Gastrocnemius medialis (tissue), 4 donors: ENCODE data around the gene JHY. TPM values are rescaled to one million over a fixed set of nuclear protein-coding genes. Genes with fewer than 3 reads are reported as not detected.

Experiments
- ATAC-seq, 2 donors: fragments of 150-250 bp; one replicate each; pipeline ENCODE4 v1.9.1; 2016
- DNase-seq, 2 donors: peaks; one replicate each; pipeline ENCODE4 v3.0.0-alpha.2; 2019
- H3K27ac ChIP-seq, 4 donors: fragments of 200-600 bp; sonication (generic); 1 replicate in 1 of 4; 2 replicates in 3 of 4; pipeline ENCODE4 v1.5.1; 2016 to 2018; ENCODE audit warnings: mild to moderate bottlenecking in 2 of 4, moderate library complexity in 1 of 4
- H3K27me3 ChIP-seq, 3 donors: fragments of 200-600 bp; sonication (generic) in 2 of 3; 1 replicate in 1 of 3; 2 replicates in 2 of 3; pipeline versions ENCODE4 v1.5.1 to v1.6.0; 2016 to 2019; ENCODE audit warnings: mild to moderate bottlenecking in 1 of 3, moderate library complexity in 1 of 3
- H3K36me3 ChIP-seq, 2 donors: fragments of 200-600 bp; sonication (generic) in 1 of 2; one replicate each; pipeline ENCODE4 v1.5.1; 2017 to 2018
- H3K4me1 ChIP-seq, 2 donors: fragments of 200-600 bp; sonication (generic) in 1 of 2; one replicate each; pipeline ENCODE4 v1.5.1; 2016 to 2017; ENCODE audit warnings: mild to moderate bottlenecking in 2 of 2
- H3K4me3 ChIP-seq, 4 donors: fragments of 200-600 bp; sonication (generic) in 3 of 4; 1 replicate in 1 of 4; 2 replicates in 3 of 4; pipeline ENCODE4 v1.5.1; 2016 to 2019; ENCODE audit warnings: mild to moderate bottlenecking in 2 of 4
- H3K9me3 ChIP-seq, 3 donors: fragments of 200-600 bp; sonication (generic) in 2 of 3; 1 replicate in 1 of 3; 2 replicates in 2 of 3; pipeline ENCODE4 v1.5.1; 2016 to 2019
- POLR2A ChIP-seq, 2 donors: fragments of 450-650 bp; IDR thresholded peaks; one replicate each; pipeline ENCODE4 v1.6.1; 2017; ENCODE audit warnings: antibody characterized with exemption in 2 of 2, mild to moderate bottlenecking in 2 of 2, moderate library complexity in 2 of 2
- in situ Hi-C, 4 donors: fragments of 200-750 bp; cut with MboI; loops; one replicate each; pipeline versions ENCODE4 v1.15.0 to v1.8.0; 2017; ENCODE audit warnings: low sequenced_read_pairs in 4 of 4
- intact Hi-C: fragments of 100-400 bp; cut with DNase I; formaldehyde crosslinking; loops from one replicate; pipeline ENCODE4 v1.15.1; 2023; ENCODE audit warnings: low total_unique reads
- total RNA-seq, 4 donors: library from RNA; depleted of rRNA; stranded (reverse); fragments of >200 nt; gene quantifications; one replicate each; pipeline versions ENCODE4 v1.1.0 to v1.2.3, GENCODE V29; 2016
- TF ChIP-seq, protein P1 (sequence below), 5 experiments: fragments of 450-650 bp in 3 of 5; fragments of 200-600 bp in 2 of 5; sonication (generic) in 2 of 5; IDR thresholded peaks in 4 of 5; conservative IDR thresholded peaks in 1 of 5; 1 replicate in 4 of 5; 2 replicates in 1 of 5; pipeline ENCODE4 v1.5.1; 2016 to 2019; ENCODE audit warnings: antibody characterized with exemption in 5 of 5, mild to moderate bottlenecking in 3 of 5, moderate library complexity in 3 of 5

The JHY gene
- total RNA-seq, 4 donors from 2014 or later: 0.16 to 1.3 (median 0.22) TPM

DNA sequence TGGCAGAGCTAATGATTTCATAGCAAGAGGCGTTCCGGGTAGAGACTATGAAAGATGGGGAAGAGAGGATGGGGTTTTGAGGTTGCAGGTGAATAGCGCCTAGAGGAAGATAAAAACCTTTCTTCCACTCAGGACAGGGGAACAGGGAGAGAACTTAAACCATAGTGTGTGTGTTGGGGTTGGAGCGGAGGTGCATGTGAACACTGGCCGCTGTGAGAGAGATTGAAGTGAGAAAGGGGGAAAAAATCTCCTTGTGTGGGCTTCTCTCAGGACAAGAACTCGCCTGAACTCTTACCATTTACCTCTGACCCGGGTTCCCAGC lies 95.7 kb downstream of the JHY start:
- ATAC-seq (no peak), DNase-seq (no peak)
- intact Hi-C loops: no loop called here
- Histone ChIP-seq H3K4me3 (no peak overlapping the region), H3K9me3 (no peaks in the 10 kb centered on the region), H3K27ac (no peak overlapping the region), H3K4me1 (peaks cover 10% of the 10 kb centered on the region in 2 donors), H3K27me3 (peaks cover 85 to 100% (median 97%) of the 10 kb centered on the region in 3 donors), H3K36me3 (no peaks in the 10 kb centered on the region)
- in situ Hi-C loops: no loop called here
- TF ChIP-seq POLR2A (IDR thresholded peaks at IDR 0.05): no peak
- TF ChIP-seq, protein P1, sequence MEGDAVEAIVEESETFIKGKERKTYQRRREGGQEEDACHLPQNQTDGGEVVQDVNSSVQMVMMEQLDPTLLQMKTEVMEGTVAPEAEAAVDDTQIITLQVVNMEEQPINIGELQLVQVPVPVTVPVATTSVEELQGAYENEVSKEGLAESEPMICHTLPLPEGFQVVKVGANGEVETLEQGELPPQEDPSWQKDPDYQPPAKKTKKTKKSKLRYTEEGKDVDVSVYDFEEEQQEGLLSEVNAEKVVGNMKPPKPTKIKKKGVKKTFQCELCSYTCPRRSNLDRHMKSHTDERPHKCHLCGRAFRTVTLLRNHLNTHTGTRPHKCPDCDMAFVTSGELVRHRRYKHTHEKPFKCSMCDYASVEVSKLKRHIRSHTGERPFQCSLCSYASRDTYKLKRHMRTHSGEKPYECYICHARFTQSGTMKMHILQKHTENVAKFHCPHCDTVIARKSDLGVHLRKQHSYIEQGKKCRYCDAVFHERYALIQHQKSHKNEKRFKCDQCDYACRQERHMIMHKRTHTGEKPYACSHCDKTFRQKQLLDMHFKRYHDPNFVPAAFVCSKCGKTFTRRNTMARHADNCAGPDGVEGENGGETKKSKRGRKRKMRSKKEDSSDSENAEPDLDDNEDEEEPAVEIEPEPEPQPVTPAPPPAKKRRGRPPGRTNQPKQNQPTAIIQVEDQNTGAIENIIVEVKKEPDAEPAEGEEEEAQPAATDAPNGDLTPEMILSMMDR (IDR thresholded peaks at IDR 0.05 in 4 of 5, conservative IDR thresholded peaks at IDR 0.05 in 1 of 5): no peak

DNA sequence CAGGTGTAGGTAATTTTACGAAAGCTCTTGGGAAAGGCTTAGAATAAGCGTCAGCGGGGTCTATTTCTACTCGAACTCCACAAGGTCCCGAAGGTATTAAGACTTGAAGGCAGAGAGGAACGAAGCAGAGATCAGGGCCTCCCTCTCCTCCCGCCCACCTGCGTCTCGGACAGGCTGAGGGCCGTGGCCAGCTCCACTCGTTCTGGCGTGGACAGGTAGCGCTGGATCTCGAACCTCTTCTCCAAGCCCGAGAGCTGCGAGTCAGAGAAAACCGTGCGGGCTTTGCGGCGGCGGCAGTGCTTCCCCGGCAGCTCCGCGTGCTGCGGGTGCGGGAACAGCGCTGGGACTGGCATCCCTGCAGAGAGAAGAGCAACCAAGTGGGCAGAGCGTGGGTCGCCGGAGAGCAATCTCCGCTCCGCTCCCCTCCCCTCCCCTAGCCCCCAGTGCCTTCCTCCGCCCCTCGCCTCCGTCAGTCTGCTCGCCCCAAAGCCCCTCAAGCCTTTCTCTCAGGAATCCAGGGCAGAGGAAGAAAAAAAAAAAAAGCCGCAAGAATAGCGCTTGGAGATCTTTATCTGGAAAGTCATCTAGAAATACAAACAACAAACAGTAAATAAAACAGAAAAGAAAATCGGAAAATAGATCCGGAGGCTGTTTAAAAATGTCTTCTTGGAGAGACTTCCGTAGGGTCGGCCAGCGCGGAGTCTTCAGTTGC lies 96.7 kb downstream of the JHY start:
- intact Hi-C loops: no loop called here
- Histone ChIP-seq H3K9me3 (no peaks in the 10 kb centered on the region), H3K36me3 (no peaks in the 10 kb centered on the region), H3K27ac (no peak overlapping the region), H3K4me3 (no peak overlapping the region), H3K27me3 (peaks cover 95 to 100% (median 97%) of the 10 kb centered on the region in 3 donors), H3K4me1 (peaks cover 10% of the 10 kb centered on the region in 2 donors)
- DNase-seq: no peak
- ATAC-seq: no peak
- in situ Hi-C loops: no loop called here
- TF ChIP-seq, protein P1 (IDR thresholded peaks at IDR 0.05 in 4 of 5, conservative IDR thresholded peaks at IDR 0.05 in 1 of 5): no peak
- no peak for TF ChIP-seq POLR2A (IDR thresholded peaks at IDR 0.05)

DNA sequence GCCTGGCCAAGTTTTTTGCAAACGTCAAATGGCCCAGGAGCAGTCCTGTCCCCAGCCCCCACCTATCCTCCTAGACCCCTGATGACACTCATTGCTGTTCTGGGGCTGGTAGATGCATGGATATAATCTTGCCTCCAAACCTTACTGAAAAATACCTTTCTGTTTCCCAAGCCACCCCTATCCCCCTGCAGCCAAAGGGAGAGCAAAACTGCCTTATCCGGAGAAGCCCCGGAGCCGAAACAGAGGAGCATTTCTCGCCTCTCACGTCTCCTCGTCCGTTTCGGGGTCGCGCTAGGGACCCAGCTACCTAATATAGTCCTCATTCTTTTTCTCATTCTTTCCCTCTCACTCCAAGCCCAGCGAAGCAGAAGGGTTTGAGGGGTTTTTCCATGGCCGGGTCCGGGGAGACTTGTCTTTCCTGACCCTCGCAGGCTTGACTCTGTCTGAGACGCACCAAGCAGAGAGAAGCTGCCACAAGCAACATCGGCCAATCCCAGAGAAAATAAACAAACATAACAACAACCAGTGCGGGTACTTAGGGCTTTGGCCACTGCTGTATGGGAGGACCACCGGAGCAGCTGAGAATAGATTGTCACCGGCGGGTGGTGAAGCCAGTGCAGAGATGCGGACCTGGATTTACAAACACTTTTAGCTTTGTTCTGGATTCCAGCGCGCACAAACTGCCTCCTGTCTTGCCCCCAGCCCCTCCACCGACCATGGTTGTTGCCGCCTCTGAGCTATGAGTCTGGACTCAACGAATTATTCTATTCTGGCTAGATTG lies 97.4 kb downstream of the JHY start:
- DNase-seq (no peak), ATAC-seq (no peak)
- peaks cover 97 to 100% (median 97%) of the 10 kb centered on the region in 3 donors for H3K27me3 ChIP-seq
- no peaks in the 10 kb centered on the region for H3K36me3 ChIP-seq
- no peak overlapping the region for H3K4me3 ChIP-seq
- TF ChIP-seq, protein P1 (IDR thresholded peaks at IDR 0.05 in 4 of 5, conservative IDR thresholded peaks at IDR 0.05 in 1 of 5): no peak
- no peak for TF ChIP-seq POLR2A (IDR thresholded peaks at IDR 0.05)
- in situ Hi-C loops: no loop called here
- no peaks in the 10 kb centered on the region for H3K9me3 ChIP-seq
- no peak overlapping the region for H3K27ac ChIP-seq
- intact Hi-C loops: no loop called here
- peaks cover 10% of the 10 kb centered on the region in 2 donors for H3K4me1 ChIP-seq

DNA sequence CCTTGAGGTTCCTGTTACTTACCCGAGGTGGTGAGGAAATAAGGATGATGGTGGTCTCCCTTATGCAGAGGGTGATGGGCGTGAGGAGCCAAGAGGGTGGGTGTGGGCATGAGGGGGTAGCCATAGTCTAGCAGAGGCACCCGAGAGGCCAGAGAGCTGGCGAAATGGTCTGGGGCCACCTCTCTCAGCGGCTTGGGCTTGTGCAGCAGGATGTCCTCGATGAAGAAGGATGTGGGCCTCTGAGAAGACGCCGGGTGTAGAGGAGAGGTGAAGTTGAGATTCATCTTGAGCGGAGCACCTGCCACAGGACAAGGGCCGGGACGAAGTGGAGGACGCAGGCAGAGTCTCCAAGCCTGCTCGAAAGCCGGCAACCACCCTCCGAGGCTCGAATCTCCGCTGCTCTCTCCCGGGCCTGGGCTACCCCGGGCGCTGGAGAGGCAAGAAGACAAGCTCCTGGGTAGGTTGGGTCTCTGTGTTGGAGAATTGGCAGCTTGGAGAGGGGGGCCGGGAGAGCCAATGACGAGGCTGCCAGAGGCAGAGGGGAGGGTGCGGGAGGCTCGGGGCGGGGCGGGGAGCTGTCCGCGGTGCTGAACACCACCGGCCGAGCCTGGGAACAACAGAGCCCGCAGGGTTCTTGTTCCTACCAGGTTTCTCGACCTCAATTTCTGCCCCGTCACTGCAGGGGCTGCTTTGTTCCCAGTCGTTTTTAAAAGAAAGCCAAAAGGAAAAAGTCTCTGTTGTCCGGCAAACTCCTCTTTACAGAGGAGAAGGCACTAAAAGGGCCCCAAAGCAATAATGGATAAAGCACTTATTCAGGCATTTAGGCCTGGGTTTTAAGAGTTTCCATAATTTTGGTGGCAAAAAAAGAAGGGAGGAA lies 99.1 kb downstream of the JHY start, which contains the start of gene BSX:
Gene BSX, minus strand, starts transcription at position 447 of the 877 bp plus-strand sequence. Its CDS starts 163 bp downstream, at position 284.
- intact Hi-C loops (no loop called here), in situ Hi-C loops (no loop called here)
- peaks cover 9 to 10% of the 10 kb centered on the region in 2 donors for H3K4me1 ChIP-seq

More for the DNA sequence above, 99.1 kb downstream of the JHY start, which contains the start of gene BSX:
- H3K36me3 ChIP-seq: no peaks in the 10 kb centered on the region
- peaks cover 95 to 100% (median 98%) of the 10 kb centered on the region in 3 donors for H3K27me3 ChIP-seq
- no peak for ATAC-seq
- H3K4me3 ChIP-seq: no peak within 1 kb of the TSS
- TF ChIP-seq, protein P1 (IDR thresholded peaks at IDR 0.05 in 4 of 5, conservative IDR thresholded peaks at IDR 0.05 in 1 of 5): no peak
- no peak for TF ChIP-seq POLR2A (IDR thresholded peaks at IDR 0.05)
- DNase-seq: no peak
- H3K9me3 ChIP-seq: no peaks in the 10 kb centered on the region
- no peak within 1 kb of the TSS for H3K27ac ChIP-seq
